GM12892 (cell line): ENCODE results near the gene PALLD.

Experiments
- DNase-seq: peaks from one replicate; pipeline ENCODE4 v3.0.0; 2011; ENCODE audit not compliant: insufficient read length
- FAIRE-seq: peaks from 2 replicates; lab custom pipeline; 2011; peaks lifted over from hg19 to GRCh38; lab: Jason Lieb, UNC
- POLR2A ChIP-seq: IDR thresholded peaks from 2 replicates; pipeline ENCODE4 v1.6.1; 2011; ENCODE audit warnings: low read depth, low read length, control low read depth
- POLR2AphosphoS5 ChIP-seq: IDR thresholded peaks from 2 replicates; pipeline ENCODE4 v1.6.1; 2011; ENCODE audit warnings: low read depth, low read length, control low read depth
- TAF1 ChIP-seq: IDR thresholded peaks from 2 replicates; pipeline ENCODE4 v1.6.1; 2011; ENCODE audit warnings: low read depth, mild to moderate bottlenecking, control low read depth, low read length, borderline replicate concordance

Gene PALLD

DNA sequence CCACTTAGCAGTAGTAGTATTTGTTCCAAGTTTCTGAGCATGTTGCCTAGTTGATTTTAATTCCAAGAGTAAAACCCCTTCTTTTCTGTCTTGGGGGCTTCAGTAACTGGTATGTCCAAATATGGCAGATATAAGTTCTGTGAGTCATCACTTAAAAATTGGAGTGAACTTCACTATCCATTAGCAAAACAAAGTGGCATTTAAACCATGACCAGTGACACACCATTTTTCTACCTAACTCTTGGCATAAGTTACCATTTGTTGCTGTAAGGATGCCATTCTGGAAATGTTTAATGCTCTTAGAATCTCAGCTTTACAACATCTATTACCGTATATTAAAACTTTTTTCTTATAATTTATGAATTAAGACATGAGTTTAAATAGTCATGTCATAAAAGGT is 411.2 kb downstream of the PALLD start:
- DNase-seq = no peak
- no peak for FAIRE-seq
- no peak for TF ChIP-seq TAF1
- no peak for TF ChIP-seq POLR2A
- no peak for TF ChIP-seq POLR2AphosphoS5

DNA sequence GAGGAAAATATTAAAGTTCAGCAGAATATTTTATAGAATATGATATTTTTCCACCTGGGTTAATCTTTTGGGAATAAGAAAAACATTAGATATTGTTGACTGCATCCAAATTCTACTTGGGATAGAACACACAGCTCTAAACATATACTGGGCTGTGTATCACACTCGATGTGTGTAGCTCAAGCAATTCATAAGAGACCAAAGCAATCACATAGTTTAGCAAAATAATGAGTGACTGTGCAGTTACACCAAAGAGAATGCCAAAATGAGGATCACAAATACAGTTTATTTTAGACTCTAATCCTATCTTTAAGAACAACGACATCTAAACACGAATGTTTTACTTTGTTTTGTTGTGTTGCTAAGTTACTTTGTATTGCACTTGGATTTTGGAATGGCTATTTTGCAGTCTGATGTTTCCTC is 412.0 kb downstream of the PALLD start:
- TF ChIP-seq POLR2AphosphoS5 = no peak
- no peak for TF ChIP-seq TAF1
- no peak for TF ChIP-seq POLR2A
- FAIRE-seq = peak; percentile 74
- DNase-seq = no peak

DNA sequence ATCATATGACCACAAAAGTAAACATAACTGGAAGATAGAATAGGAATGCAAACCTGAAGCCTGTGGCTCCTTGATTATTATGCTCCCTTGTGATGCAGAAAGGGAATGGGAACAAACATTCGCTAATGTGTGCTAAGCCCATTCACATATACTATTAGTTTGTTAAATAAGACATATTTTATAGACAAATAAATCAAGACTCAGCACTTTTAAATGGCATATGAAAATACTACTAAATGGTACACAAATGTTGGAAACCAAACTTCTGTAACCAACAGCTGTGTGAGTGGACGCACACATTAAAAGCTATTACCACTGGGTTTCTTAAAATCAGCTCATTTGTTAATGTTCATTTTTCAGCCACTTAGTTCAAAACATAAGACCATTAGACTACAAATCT is 417.2 kb downstream of the PALLD start:
- TF ChIP-seq POLR2AphosphoS5 = no peak
- TF ChIP-seq TAF1 = no peak
- no peak for TF ChIP-seq POLR2A
- no peak for DNase-seq

DNA sequence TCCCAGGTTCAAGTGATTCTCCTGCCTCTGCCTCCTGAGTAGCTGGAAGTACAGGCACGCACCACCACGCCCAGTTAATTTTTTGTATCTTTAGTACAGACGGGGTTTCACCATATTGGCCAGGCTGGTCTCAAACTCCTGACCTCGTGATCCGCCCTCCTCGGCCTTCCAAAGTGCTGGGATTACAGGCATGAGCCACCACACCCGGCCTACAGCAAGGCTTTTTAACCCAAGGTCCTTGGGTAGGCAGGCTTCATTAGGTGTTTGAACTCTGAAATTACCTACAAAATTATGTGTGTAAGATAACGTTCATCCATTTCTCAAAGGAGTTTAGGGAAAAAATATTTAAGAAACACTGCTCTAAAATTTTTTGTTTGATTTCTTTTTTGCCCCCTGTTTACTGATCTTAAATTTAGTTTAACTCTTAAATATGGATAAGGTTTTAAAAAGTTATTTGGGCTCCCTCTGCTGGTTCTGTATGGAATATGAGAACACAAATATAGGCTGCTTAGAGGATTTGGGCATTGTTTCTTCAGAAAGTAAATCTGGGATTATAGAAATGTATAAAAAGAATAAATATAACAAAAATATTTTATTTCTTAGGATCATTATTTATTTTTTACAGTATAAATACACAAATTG is 420.4 kb downstream of the PALLD start:
- FAIRE-seq (no peak), DNase-seq (no peak)
- TF ChIP-seq TAF1 = no peak
- TF ChIP-seq POLR2A = no peak

More for the DNA sequence above, 417.2 kb downstream of the PALLD start:
- FAIRE-seq = no peak

DNA sequence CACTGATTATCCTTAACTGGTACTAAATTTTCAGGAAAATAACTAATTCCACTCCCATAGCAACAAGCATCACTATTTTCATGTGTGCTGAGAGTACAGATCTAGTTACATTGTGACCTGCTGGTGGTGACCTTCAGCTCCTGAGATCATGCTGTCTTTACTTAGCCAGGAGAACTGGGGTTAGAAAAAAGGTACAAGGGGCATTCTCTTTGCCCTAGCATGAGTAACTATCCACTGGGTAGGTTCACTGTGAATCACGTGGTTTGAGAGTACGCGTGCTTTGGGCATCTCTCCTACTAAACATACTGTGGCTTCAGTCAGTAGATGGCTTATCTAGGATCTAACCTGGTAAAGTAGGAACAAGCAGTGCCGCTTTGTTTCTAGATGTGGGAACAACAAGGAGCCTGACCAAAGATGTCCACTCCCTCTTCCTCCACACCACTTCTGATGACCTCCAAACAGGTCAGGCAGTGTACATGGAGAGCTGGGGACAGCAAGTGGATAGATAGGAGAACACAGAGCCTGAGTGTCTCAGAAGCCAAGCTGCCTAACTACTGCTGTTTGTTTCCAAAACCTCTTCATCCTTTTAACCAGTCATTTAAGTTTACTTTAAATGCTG is 423.0 kb downstream of the PALLD start:
- FAIRE-seq (peak; percentile 9), DNase-seq (no peak)
- TF ChIP-seq POLR2A (no peak), TAF1 (no peak), POLR2AphosphoS5 (no peak)

DNA sequence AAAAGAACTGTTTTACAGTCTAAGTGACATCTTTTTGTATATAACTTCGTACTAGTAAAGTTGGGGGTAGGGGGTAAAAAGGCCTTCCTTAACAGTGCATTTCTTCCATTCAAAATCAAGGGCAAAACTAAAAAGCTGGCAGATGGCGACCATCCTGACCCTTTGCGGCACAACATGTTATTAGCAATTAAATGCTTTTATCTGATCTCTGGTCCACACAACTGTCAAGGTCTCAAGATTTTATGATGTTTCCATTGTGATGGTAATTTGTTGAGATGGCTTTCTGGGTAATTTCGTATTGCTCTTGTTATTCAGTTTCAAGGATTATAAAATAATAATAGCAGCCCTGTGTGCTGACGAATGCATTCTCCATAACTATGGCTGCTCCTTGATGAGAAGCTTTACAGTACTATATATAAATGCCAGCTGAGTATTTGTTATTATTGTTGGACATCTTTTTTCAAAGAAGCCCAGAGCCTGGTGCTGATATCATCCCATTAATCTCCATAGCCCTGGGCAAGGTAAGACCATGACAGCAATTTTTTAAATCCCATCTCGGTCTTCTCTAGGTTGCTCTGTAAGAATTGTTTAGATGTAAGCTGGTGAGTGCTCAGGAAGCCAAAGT is 423.7 kb downstream of the PALLD start:
- DNase-seq (no peak), FAIRE-seq (no peak)
- TF ChIP-seq TAF1 (no peak), POLR2A (no peak), POLR2AphosphoS5 (no peak)

DNA sequence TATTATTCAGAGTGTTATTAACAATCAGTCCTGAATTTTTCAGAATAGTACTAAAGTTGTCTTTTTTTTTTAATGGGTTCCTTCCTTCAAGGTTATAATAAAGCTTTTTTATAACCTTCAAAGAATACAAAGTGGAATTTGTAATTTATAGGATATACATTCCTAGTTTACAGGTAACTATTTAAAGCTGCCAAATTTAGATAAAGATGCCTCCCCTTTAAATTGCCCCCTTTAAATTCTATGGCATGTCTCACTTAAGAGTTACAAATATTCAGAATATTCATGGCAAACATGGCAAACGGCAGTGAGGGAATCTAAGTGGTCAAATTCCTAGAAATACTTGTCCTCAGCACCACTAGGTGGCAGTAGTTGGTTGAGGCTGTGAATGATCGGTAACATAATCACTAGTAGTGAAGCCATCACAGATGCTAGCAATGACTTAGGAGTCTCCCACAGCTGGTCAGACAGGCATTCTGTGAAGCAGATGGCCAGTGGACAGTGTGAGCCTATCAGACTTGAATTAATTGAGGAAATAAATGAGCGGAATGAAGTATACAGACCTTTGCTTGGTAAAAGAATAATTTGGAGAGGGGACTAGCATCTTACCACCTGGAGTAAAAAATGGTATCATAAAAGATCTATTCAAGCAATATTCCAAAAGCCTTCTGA is 426.8 kb downstream of the PALLD start:
- peak; percentile 14 for DNase-seq
- TF ChIP-seq POLR2AphosphoS5 (no peak), TAF1 (no peak), POLR2A (no peak)
- FAIRE-seq = peak; percentile 87

DNA sequence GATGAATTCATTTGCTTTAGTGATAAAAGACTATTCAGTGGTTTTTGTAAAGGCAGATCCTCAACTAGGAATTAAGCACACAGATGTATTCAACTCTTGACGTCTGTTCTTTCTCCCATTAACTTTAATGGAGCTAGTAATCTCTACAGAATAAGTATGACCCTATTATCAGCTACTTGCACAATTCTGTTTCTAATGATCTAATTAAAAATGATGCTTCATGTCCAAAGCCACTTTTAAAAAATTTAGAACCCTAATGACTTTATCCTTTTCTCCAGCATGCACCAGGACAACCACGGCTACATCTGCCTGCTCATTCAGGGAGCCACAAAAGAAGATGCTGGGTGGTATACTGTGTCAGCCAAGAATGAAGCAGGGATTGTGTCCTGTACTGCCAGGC is 427.8 kb downstream of the PALLD start:
- DNase-seq (no peak), FAIRE-seq (no peak)
- TF ChIP-seq POLR2AphosphoS5 (no peak), TAF1 (no peak), POLR2A (no peak)

DNA sequence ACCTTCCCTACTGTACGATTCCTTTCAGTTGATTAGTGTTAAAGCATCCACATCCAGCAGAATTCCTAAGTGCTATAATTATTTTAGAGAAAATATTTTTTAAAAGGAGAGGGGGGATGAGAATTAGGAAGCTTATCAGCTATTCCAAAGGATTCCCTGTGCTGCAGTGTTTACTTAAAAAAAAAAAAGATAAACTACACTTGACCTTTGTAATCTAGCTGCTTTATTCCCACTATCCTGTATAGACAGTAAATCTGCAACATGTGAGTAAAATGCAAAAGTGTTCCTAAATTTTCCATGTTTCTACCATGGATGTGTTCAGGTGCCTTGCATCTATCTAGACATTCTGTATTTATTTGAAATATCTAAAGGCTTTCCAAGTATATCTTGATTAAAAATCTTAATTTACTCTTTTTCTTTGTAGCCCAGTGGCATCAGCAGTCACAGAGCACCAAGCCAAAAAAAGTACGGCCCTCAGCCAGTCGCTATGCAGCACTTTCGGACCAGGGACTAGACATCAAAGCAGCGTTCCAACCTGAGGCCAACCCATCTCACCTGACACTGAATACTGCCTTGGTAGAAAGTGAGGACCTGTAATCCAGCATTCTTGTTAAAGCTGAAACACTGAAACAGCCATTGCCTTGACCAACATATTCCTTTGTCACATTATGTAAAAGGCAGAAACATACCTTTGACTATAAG is 429.1 kb downstream of the PALLD start:
- no peak for FAIRE-seq
- TF ChIP-seq POLR2AphosphoS5 = no peak
- no peak for TF ChIP-seq POLR2A
- TF ChIP-seq TAF1 = no peak
- DNase-seq = no peak

DNA sequence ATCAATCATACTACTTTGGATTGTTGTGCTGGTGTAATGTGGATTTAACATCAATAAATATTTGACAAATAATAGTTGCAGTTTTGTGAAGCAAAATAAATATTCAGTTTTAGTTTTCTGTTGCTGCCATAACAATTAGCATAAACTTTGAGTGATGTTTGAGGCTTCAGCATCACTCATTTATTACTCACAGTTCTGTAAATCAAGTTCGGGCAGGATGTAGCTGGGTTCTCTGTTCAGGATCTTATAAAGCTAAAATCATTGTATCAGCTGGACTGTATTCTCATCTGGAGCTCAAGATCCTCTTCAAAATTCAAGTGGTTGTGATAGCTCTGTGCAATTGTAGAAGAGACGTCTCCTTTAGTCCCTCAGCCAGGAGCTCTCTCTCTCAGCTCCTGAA is 431.5 kb downstream of the PALLD start:
- DNase-seq (no peak), FAIRE-seq (no peak)
- TF ChIP-seq TAF1 (no peak), POLR2AphosphoS5 (no peak), POLR2A (no peak)

DNA sequence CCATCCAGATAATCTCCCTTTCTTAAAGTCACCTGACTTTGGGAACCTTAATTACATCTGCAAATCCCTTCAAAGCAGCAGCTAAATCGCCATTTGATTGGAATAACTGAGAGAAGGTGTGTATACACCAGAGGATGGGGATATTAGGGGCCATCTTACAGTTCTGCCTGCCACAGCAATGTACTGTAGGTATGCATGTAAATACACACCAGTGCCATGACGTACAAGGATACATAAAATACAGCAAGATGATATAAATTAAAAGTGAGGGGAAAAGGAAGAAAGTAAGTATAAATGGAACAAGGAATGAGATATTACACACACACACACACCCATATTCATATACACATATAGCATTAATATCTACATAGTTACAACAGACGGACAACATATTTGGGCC is 432.0 kb downstream of the PALLD start:
- TF ChIP-seq TAF1 = no peak
- no peak for TF ChIP-seq POLR2AphosphoS5
- no peak for TF ChIP-seq POLR2A
- FAIRE-seq (no peak), DNase-seq (no peak)
